ENCODE results near the gene FABP7.

The FABP7 gene

DNA sequence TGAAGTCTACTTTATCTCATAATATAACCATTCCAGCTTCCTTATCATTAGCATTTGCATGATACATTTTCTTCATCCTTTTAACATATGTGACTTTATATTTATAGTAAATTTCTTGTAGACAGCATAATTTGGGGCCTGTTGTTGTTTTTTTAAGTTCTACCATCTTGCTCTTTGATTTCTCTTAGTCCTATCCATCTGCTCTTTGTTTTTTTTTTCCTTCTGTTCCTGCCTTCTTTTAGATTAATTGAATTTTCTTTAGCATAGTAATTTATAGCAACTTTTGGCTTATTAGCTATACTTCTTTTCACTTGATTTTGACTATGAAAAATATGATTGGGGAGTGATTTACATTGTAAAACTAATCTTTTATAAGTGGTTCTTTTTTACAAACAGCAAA is 19.2 kb upstream of the FABP7 start:
- TF ChIP-seq, protein P1, sequence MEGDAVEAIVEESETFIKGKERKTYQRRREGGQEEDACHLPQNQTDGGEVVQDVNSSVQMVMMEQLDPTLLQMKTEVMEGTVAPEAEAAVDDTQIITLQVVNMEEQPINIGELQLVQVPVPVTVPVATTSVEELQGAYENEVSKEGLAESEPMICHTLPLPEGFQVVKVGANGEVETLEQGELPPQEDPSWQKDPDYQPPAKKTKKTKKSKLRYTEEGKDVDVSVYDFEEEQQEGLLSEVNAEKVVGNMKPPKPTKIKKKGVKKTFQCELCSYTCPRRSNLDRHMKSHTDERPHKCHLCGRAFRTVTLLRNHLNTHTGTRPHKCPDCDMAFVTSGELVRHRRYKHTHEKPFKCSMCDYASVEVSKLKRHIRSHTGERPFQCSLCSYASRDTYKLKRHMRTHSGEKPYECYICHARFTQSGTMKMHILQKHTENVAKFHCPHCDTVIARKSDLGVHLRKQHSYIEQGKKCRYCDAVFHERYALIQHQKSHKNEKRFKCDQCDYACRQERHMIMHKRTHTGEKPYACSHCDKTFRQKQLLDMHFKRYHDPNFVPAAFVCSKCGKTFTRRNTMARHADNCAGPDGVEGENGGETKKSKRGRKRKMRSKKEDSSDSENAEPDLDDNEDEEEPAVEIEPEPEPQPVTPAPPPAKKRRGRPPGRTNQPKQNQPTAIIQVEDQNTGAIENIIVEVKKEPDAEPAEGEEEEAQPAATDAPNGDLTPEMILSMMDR (IDR thresholded peaks at IDR 0.05; ENCODE audit: low read depth, low read length), result no peak
- no peak overlapping the region for H3K4me3 ChIP-seq (ENCODE audit: low read depth, low read length)

DNA sequence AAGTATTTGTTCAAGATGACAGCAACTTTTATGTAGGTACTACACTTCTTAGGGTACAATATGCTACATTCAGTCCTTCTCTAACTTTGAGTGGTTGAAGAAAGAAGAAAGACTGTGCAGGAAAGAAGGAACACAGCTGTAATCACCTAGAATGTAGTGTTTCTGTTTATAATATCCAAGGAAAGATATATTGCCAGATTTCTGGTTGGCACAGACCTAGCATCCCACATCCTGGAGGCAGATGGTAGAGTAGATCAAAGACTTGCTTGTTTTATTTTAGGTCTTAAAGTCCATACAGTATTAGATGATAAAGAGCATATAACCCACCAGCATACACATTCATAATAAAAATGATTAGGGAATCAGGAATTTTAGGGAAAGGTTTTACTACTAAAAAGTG is 13.3 kb upstream of the FABP7 start:
- no peak overlapping the region for H3K4me3 ChIP-seq (ENCODE audit: low read depth, low read length)
- TF ChIP-seq, protein P1 (IDR thresholded peaks at IDR 0.05; ENCODE audit: low read depth, low read length), result no peak

DNA sequence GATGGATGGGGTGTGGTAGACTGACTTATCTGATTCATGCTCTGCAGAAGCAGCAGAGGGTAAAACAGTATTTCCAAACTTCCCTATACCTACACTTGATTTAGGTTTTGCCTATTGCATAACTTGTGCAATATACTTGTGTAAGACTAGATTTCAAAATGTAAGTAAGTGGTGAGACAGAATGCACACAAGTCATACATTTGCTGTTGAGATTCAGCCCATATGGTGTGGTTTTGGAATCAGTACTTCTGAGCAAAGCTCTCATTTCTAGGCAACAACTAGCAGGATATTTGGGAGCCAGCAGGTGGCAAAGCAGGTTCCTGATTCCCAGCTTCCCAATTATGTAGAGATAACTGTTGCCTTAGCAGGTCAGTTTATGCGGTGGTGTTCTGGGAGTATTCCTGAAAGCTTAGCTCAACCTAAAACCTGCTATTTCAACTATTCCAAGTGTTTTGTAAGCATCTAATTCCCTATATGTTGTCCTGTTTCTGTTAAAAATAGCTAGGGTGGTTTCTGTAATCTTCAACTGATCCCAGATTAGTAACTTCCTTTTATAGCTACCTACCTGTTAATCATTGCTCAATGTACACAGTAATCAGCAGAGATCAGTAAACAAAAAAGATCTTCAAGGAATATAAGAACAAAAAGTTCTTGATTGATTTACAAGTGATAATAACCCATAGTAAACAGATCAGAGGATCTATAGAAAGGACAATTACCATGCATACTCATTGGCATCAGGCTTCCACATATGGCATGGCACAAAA is 8.5 kb upstream of the FABP7 start:
- TF ChIP-seq, protein P1 (IDR thresholded peaks at IDR 0.05; ENCODE audit: low read depth, low read length), result no peak

DNA sequence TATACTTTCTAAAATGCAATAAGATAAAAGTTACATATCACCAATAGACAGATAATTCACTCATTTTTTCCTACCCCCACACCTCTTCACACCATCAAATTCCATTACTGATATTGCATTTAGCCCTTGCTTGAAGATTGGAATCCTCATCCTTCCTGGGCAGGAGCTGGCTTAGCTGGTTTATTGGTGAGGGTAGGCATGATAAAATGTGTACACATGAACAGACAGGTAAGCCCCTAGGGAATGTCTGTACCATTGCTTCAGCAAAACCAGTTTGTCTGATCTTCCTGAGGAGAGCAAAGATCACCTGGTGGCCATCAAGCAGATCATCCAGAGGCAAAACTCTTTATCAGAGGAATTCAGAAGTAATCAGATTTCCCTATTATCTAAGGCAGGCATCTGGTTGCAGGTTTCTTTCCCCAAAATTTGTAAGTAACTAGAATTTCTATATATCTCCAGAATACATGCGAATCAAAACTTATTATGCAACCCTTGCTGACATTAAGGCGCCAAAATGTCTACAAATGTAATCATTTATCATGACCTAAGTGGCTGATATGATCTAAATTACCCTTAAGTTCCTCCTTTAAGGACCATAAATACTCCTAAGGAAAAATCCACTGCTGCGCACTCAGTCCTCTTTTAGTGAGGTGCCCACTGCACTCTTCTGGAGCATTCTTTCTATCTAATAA is 6.6 kb upstream of the FABP7 start:
- TF ChIP-seq, protein P1 (IDR thresholded peaks at IDR 0.05; ENCODE audit: low read depth, low read length), result no peak
- no peak overlapping the region for H3K4me3 ChIP-seq (ENCODE audit: low read depth, low read length)

More for the DNA sequence above, 8.5 kb upstream of the FABP7 start:
- H3K4me3 ChIP-seq (ENCODE audit: low read depth, low read length), result no peak overlapping the region

DNA sequence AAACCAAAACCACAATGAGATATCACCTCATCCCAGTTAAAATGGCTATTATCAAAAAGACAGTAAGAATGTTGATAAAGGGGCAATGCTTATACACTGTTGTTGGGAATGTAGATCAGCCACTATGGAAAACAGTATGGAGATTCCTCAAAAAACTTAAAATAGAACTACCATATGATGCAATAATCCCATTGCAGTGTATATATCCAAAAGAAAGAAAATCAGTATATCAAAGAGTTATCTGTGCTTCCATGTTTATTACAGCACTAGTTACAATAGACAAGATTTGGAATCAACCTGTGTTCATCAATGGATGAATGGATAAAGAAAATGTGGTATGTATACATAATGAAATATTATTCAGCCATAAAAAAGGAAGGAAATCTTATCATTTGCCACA is 3.5 kb upstream of the FABP7 start:
- TF ChIP-seq, protein P1 (IDR thresholded peaks at IDR 0.05; ENCODE audit: low read depth, low read length), result no peak
- no peak overlapping the region for H3K4me3 ChIP-seq (ENCODE audit: low read depth, low read length)

DNA sequence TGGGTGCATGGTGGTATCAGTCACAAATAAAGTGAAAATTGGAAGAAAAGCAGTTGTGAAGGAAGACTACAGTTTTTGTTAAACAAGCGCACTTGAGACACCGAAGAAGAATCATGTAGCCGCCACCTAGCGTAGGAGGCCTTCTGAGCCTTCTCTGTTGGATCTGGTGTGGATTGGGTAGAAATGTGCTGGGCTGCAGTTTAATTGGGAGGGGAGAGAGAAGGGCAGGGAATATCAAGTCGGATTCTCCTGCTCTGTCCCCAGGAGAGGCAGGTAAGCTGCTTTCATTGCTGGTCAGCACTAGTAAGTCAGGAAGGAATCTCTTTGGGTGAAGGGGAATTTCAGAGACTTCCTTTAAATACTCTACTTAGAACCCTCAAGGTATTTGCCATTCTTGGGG is 1.2 kb upstream of the FABP7 start:
- H3K4me3 ChIP-seq (ENCODE audit: low read depth, low read length), result no peak overlapping the region
- TF ChIP-seq, protein P1 (IDR thresholded peaks at IDR 0.05; ENCODE audit: low read depth, low read length), result no peak

DNA sequence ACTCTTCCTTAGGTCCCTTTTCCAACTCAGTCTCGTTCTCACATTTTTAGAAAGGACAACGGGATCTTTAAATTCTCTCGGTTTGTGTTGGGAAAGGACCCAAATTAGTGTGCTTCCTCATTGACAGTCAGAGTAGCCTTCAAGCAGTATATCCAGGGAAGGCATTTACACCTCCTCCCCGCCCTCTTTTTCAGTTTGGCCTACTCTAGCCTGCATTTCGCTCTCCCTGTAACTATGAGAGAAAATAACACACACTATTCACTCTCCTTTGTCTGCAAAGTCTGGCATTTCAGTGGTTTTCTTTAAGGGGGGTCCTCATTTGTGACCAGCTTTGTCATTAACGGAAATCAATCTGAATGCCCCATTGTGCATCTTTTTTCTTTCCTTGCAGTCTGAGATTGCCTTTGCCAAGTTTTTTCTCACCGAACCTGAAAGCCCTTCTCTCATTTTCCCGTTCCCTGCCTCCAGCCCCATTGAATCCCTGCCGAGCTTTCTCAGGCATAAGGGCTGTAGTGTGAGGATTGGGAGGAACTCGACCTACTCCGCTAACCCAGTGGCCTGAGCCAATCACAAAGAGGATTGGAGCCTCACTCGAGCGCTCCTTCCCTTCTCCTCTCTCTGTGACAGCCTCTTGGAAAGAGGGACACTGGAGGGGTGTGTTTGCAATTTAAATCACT is 393 bp upstream of the FABP7 start:
- H3K4me3 ChIP-seq (ENCODE audit: low read depth, low read length), result no peak overlapping the region

More for the DNA sequence above, 393 bp upstream of the FABP7 start:
- TF ChIP-seq, protein P1 (IDR thresholded peaks at IDR 0.05; ENCODE audit: low read depth, low read length), result no peak

Measured in WI38 (cell line).